ENCODE results near the gene MAP2K2. TPM values are rescaled to one million over a fixed set of nuclear protein-coding genes. Genes with fewer than 3 reads are reported as not detected.

The MAP2K2 gene
- polyA plus RNA-seq, 2 donors, result 120 to 127 TPM

DNA sequence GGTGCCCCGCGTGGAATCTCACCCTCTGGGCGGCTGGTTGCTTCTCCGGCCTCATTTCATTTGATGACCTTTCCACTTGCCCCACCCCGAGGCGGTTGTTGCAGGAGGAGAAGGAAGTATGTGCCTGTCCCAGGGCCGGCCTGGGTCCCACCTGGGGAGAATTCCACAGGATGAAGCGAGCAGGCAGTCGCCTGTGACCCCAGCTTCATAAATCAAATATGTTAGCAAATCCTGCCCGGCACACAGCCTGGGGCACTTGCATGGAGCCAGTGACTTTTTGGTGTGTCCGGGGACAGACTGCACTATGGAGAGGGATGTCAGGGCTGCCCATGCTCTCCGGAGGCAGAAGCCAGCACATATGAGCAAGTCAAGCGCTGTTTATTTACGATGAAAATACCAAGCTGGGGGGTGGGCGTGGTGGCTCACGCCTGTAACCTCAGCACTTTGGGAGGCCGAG, 37.5 kb downstream of the MAP2K2 start:
- Histone ChIP-seq H3K4me1 (ENCODE audit: control insufficient read depth in 2 of 2, insufficient read depth in 2 of 2, low read length in 1 of 2) (peaks cover 2 to 14% of the 10 kb centered on the region in 2 donors), H3K9me3 (ENCODE audit: control insufficient read depth in 2 of 2, insufficient read depth in 1 of 2, low read depth in 1 of 2, low read length in 1 of 2) (no peaks in the 10 kb centered on the region), H3K36me3 (ENCODE audit: control insufficient read depth in 2 of 2, insufficient read depth in 2 of 2, low read length in 1 of 2) (peaks cover 0 to 16% of the 10 kb centered on the region in 2 donors), H3K4me3 (ENCODE audit: low read depth in 1 of 2, low read length in 2 of 2) (no peak overlapping the region), H3K27me3 (ENCODE audit: control insufficient read depth in 1 of 2, insufficient read depth in 2 of 2, low read length in 2 of 2) (no peaks in the 10 kb centered on the region), H3K27ac (ENCODE audit: low read depth in 2 of 2, low read length in 1 of 2) (peak overlapping the region in 1 of 2 donors; percentile 72)
- 36 to 48% methylated on average over 17 of the region's 17 CpGs for WGBS, 2 donors

GRCh38 chr19:4084547-4084877, 39.4 kb downstream of the MAP2K2 start:
- WGBS, 2 donors, result 58 to 64% methylated on average over 8 of the region's 8 CpGs
- Histone ChIP-seq H3K27ac (ENCODE audit: low read depth in 2 of 2, low read length in 1 of 2) (peak overlapping the region; percentile 71 to 86), H3K4me1 (ENCODE audit: control insufficient read depth in 2 of 2, insufficient read depth in 2 of 2, low read length in 1 of 2) (peaks cover 2 to 16% of the 10 kb centered on the region in 2 donors), H3K36me3 (ENCODE audit: control insufficient read depth in 2 of 2, insufficient read depth in 2 of 2, low read length in 1 of 2) (peaks cover 0 to 3% of the 10 kb centered on the region in 2 donors), H3K9me3 (ENCODE audit: control insufficient read depth in 2 of 2, insufficient read depth in 1 of 2, low read depth in 1 of 2, low read length in 1 of 2) (no peaks in the 10 kb centered on the region), H3K4me3 (ENCODE audit: low read depth in 1 of 2, low read length in 2 of 2) (peak overlapping the region in 1 of 2 donors; percentile 23), H3K27me3 (ENCODE audit: control insufficient read depth in 1 of 2, insufficient read depth in 2 of 2, low read length in 2 of 2) (no peaks in the 10 kb centered on the region)

- Histone ChIP-seq H3K9me3 (ENCODE audit: control insufficient read depth in 2 of 2, insufficient read depth in 1 of 2, low read depth in 1 of 2, low read length in 1 of 2) (no peaks in the 10 kb centered on the region), H3K27ac (ENCODE audit: low read depth in 2 of 2, low read length in 1 of 2) (peak overlapping the region; percentile 71 to 86), H3K4me1 (ENCODE audit: control insufficient read depth in 2 of 2, insufficient read depth in 2 of 2, low read length in 1 of 2) (peaks cover 2 to 16% of the 10 kb centered on the region in 2 donors), H3K27me3 (ENCODE audit: control insufficient read depth in 1 of 2, insufficient read depth in 2 of 2, low read length in 2 of 2) (no peaks in the 10 kb centered on the region), H3K4me3 (ENCODE audit: low read depth in 1 of 2, low read length in 2 of 2) (peak overlapping the region in 1 of 2 donors; percentile 23), H3K36me3 (ENCODE audit: control insufficient read depth in 2 of 2, insufficient read depth in 2 of 2, low read length in 1 of 2) (no peaks in the 10 kb centered on the region)
- 51 to 53% methylated on average over 27 to 28 of the region's 28 CpGs for WGBS, 2 donors
Measured at GRCh38 chr19:4083677-4084546, 40.0 kb downstream of the MAP2K2 start.

DNA sequence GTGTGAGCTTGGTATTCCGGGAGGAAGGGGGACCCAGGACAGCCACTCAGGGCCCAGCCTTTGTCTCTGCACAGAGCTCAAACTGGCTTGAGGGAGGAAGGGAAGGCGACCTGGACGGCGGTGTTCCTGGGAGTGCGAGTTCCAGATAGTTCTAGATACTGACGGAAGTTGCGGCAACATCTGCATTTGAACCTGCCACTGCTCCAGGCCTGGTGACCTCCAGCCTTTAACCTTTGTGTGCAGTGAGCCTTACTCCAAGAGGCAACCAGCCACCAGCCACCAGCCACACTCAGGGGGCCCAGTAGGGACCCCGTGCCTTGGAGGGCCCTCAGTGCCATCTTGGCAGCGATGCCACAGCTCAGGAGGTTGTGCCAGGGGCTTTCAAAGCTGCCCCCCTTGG, 41.8 kb downstream of the MAP2K2 start:
- WGBS, 2 donors, result 83 to 87% methylated on average over 9 of the region's 9 CpGs
- H3K9me3 ChIP-seq (ENCODE audit: control insufficient read depth in 2 of 2, insufficient read depth in 1 of 2, low read depth in 1 of 2, low read length in 1 of 2), result no peaks in the 10 kb centered on the region
- H3K27ac ChIP-seq (ENCODE audit: low read depth in 2 of 2, low read length in 1 of 2), result peak overlapping the region; percentile 8 to 38
- no peaks in the 10 kb centered on the region for H3K27me3 ChIP-seq (ENCODE audit: control insufficient read depth in 1 of 2, insufficient read depth in 2 of 2, low read length in 2 of 2)
- H3K4me1 ChIP-seq (ENCODE audit: control insufficient read depth in 2 of 2, insufficient read depth in 2 of 2, low read length in 1 of 2), result peaks cover 2 to 18% of the 10 kb centered on the region in 2 donors
- H3K36me3 ChIP-seq (ENCODE audit: control insufficient read depth in 2 of 2, insufficient read depth in 2 of 2, low read length in 1 of 2), result no peaks in the 10 kb centered on the region
- H3K4me3 ChIP-seq (ENCODE audit: low read depth in 1 of 2, low read length in 2 of 2), result no peak overlapping the region

GRCh38 chr19:4081441-4082129, 42.3 kb downstream of the MAP2K2 start:
- H3K4me1 ChIP-seq (ENCODE audit: control insufficient read depth in 2 of 2, insufficient read depth in 2 of 2, low read length in 1 of 2), result peaks cover 4 to 18% of the 10 kb centered on the region in 2 donors

GRCh38 chr19:4080473-4080872, 43.4 kb downstream of the MAP2K2 start:
- WGBS, 2 donors, result 73 to 80% methylated on average over 6 of the region's 6 CpGs

More at GRCh38 chr19:4081441-4082129, 42.3 kb downstream of the MAP2K2 start:
- no peaks in the 10 kb centered on the region for H3K27me3 ChIP-seq (ENCODE audit: control insufficient read depth in 1 of 2, insufficient read depth in 2 of 2, low read length in 2 of 2)
- peak overlapping the region; percentile 8 to 38 for H3K27ac ChIP-seq (ENCODE audit: low read depth in 2 of 2, low read length in 1 of 2)
- no peaks in the 10 kb centered on the region for H3K36me3 ChIP-seq (ENCODE audit: control insufficient read depth in 2 of 2, insufficient read depth in 2 of 2, low read length in 1 of 2)
- H3K4me3 ChIP-seq (ENCODE audit: low read depth in 1 of 2, low read length in 2 of 2), result no peak overlapping the region
- H3K9me3 ChIP-seq (ENCODE audit: control insufficient read depth in 2 of 2, insufficient read depth in 1 of 2, low read depth in 1 of 2, low read length in 1 of 2), result no peaks in the 10 kb centered on the region
- WGBS, 2 donors, result 32 to 42% methylated on average over 2 of the region's 2 CpGs

GRCh38 chr19:4077800-4078684, 45.9 kb downstream of the MAP2K2 start:
- 11% methylated on average over 31 to 32 of the region's 33 CpGs for whole genome bisulfite sequencing, 2 donors
- H3K27me3 ChIP-seq (ENCODE audit: control insufficient read depth in 1 of 2, insufficient read depth in 2 of 2, low read length in 2 of 2), result no peaks in the 10 kb centered on the region
- H3K36me3 ChIP-seq (ENCODE audit: control insufficient read depth in 2 of 2, insufficient read depth in 2 of 2, low read length in 1 of 2), result no peaks in the 10 kb centered on the region
- H3K27ac ChIP-seq (ENCODE audit: low read depth in 2 of 2, low read length in 1 of 2), result peak overlapping the region; percentile 50 to 77
- peaks cover 4% of the 10 kb centered on the region in 2 donors for H3K4me1 ChIP-seq (ENCODE audit: control insufficient read depth in 2 of 2, insufficient read depth in 2 of 2, low read length in 1 of 2)
- peak overlapping the region; percentile 51 to 53 for H3K4me3 ChIP-seq (ENCODE audit: low read depth in 1 of 2, low read length in 2 of 2)
- H3K9me3 ChIP-seq (ENCODE audit: control insufficient read depth in 2 of 2, insufficient read depth in 1 of 2, low read depth in 1 of 2, low read length in 1 of 2), result no peaks in the 10 kb centered on the region

More at GRCh38 chr19:4080473-4080872, 43.4 kb downstream of the MAP2K2 start:
- no peaks in the 10 kb centered on the region for H3K36me3 ChIP-seq (ENCODE audit: control insufficient read depth in 2 of 2, insufficient read depth in 2 of 2, low read length in 1 of 2)
- peaks cover 4 to 18% of the 10 kb centered on the region in 2 donors for H3K4me1 ChIP-seq (ENCODE audit: control insufficient read depth in 2 of 2, insufficient read depth in 2 of 2, low read length in 1 of 2)
- H3K9me3 ChIP-seq (ENCODE audit: control insufficient read depth in 2 of 2, insufficient read depth in 1 of 2, low read depth in 1 of 2, low read length in 1 of 2), result no peaks in the 10 kb centered on the region
- H3K27me3 ChIP-seq (ENCODE audit: control insufficient read depth in 1 of 2, insufficient read depth in 2 of 2, low read length in 2 of 2), result no peaks in the 10 kb centered on the region
- no peak overlapping the region for H3K27ac ChIP-seq (ENCODE audit: low read depth in 2 of 2, low read length in 1 of 2)
- H3K4me3 ChIP-seq (ENCODE audit: low read depth in 1 of 2, low read length in 2 of 2), result no peak overlapping the region

- Histone ChIP-seq H3K27ac (ENCODE audit: low read depth in 2 of 2, low read length in 1 of 2) (peak overlapping the region in 1 of 2 donors; percentile 62), H3K27me3 (ENCODE audit: control insufficient read depth in 1 of 2, insufficient read depth in 2 of 2, low read length in 2 of 2) (no peaks in the 10 kb centered on the region), H3K4me3 (ENCODE audit: low read depth in 1 of 2, low read length in 2 of 2) (no peak overlapping the region), H3K9me3 (ENCODE audit: control insufficient read depth in 2 of 2, insufficient read depth in 1 of 2, low read depth in 1 of 2, low read length in 1 of 2) (no peaks in the 10 kb centered on the region), H3K4me1 (ENCODE audit: control insufficient read depth in 2 of 2, insufficient read depth in 2 of 2, low read length in 1 of 2) (peaks cover 2 to 4% of the 10 kb centered on the region in 2 donors), H3K36me3 (ENCODE audit: control insufficient read depth in 2 of 2, insufficient read depth in 2 of 2, low read length in 1 of 2) (no peaks in the 10 kb centered on the region)
- 86 to 90% methylated on average over 3 of the region's 3 CpGs for WGBS, 2 donors
Measured at GRCh38 chr19:4077007-4077374, 46.9 kb downstream of the MAP2K2 start.

DNA sequence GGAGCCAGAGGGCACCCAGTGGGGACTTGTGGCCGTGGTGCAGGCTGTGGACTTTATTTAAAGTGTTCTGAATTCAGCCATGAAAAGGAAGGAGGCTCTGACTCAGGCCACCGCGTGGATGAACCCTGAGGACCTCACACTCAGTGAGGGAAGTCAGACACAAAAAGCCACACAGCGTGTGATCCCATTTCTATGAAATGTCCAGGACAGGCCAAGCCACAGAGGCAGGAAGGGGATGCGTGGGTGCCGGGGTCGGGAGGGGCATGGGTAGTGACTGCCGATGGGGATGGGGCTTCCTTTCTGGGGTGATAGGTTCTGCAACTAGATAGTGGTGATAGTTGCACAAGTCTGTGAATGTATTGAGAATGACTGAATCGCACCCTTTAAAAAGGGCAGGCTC, 48.5 kb downstream of the MAP2K2 start:
- Histone ChIP-seq H3K4me1 (ENCODE audit: control insufficient read depth in 2 of 2, insufficient read depth in 2 of 2, low read length in 1 of 2) (peaks cover 2% of the 10 kb centered on the region in 2 donors), H3K27ac (ENCODE audit: low read depth in 2 of 2, low read length in 1 of 2) (no peak overlapping the region), H3K27me3 (ENCODE audit: control insufficient read depth in 1 of 2, insufficient read depth in 2 of 2, low read length in 2 of 2) (no peaks in the 10 kb centered on the region), H3K9me3 (ENCODE audit: control insufficient read depth in 2 of 2, insufficient read depth in 1 of 2, low read depth in 1 of 2, low read length in 1 of 2) (no peaks in the 10 kb centered on the region), H3K4me3 (ENCODE audit: low read depth in 1 of 2, low read length in 2 of 2) (no peak overlapping the region), H3K36me3 (ENCODE audit: control insufficient read depth in 2 of 2, insufficient read depth in 2 of 2, low read length in 1 of 2) (no peaks in the 10 kb centered on the region)
- 59 to 60% methylated on average over 9 of the region's 9 CpGs for WGBS, 2 donors

Measured in esophagus (tissue), 2 donors.